DMS 273 (cell line): ENCODE measurements around the gene VSTM2L.
A peak's percentile ranks its signal among the peaks of the same experiment; 100 is the strongest.

Experiments
- DNase-seq: peaks from one replicate; lab custom pipeline; 2025; ENCODE audit not compliant: unreplicated experiment; lab: John Stamatoyannopoulos, UW

VSTM2L gene

DNA sequence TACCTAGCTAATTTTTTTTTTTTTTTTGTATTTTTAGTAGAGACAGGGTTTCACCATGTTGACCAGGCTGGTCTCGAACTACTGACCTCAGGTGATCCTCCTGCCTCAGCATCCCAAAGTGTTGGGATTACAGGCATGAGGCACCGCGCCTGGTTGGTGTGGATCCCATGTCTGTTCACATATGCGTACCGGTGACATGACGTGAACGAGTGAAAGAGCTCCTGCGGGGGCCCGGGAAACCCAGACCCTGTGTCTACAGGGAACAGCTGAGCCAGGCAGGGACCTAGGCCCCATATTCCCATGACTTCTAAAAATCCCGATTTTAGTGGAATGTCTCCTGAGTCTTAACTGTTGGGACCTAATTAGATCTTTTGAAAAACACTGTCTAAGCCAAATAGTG lies 33.1 kb downstream of the VSTM2L start:
- no peak for DNase-seq

GRCh38 chr20:37936451-37936850 lies 33.5 kb downstream of the VSTM2L start:
- DNase-seq, result no peak

GRCh38 chr20:37937686-37938085 lies 34.8 kb downstream of the VSTM2L start:
- DNase-seq, result no peak

GRCh38 chr20:37938181-37938750 lies 35.3 kb downstream of the VSTM2L start:
- DNase-seq, result no peak

- no peak for DNase-seq
Observed at GRCh38 chr20:37938954-37939353, 36.0 kb downstream of the VSTM2L start.

- no peak for DNase-seq
Observed at GRCh38 chr20:37939701-37940560, 37.0 kb downstream of the VSTM2L start.

GRCh38 chr20:37940858-37941257 lies 37.9 kb downstream of the VSTM2L start:
- no peak for DNase-seq

DNA sequence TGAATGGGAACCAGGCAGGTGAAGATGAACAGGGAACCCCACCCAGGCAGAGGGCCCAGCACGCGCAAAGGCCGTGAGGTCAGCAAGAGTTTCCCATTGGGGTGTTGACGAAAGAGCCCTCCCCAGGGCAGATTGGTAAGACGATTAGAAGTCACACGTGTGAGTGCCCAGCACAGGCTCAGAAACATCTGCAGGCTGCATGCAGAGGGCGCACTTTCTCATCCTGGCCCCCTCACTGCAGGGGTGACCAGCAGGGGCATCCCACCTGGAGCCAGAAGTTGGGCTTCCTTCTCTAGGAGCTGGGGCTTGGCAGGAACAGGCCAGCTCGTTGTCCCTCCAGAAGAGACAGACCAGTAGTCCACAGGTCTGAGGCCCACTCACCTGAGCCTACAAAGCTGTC lies 38.4 kb downstream of the VSTM2L start:
- DNase-seq, result peak; percentile 38

GRCh38 chr20:37941992-37942391 lies 39.1 kb downstream of the VSTM2L start:
- DNase-seq, result no peak

DNA sequence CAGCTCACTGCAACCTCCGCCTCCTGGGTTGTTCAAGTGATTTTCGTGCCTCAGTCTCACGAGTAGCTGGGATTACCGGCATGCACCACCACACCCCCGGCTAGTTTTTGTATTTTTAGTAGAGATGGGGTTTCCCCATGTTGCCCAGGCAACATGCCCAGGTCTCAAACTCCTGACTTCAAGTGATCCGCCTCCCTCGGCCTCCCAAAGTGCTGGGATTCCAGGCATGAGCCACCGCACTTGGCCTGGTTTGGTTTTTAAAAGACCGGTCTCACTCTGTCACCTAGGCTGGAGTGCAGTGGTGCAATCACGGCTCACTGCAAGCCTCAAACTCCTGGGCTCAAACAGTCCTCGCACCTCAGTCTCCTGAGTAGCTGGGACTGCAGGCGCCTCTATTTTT lies 40.1 kb downstream of the VSTM2L start:
- DNase-seq, result peak; percentile 25

DNA sequence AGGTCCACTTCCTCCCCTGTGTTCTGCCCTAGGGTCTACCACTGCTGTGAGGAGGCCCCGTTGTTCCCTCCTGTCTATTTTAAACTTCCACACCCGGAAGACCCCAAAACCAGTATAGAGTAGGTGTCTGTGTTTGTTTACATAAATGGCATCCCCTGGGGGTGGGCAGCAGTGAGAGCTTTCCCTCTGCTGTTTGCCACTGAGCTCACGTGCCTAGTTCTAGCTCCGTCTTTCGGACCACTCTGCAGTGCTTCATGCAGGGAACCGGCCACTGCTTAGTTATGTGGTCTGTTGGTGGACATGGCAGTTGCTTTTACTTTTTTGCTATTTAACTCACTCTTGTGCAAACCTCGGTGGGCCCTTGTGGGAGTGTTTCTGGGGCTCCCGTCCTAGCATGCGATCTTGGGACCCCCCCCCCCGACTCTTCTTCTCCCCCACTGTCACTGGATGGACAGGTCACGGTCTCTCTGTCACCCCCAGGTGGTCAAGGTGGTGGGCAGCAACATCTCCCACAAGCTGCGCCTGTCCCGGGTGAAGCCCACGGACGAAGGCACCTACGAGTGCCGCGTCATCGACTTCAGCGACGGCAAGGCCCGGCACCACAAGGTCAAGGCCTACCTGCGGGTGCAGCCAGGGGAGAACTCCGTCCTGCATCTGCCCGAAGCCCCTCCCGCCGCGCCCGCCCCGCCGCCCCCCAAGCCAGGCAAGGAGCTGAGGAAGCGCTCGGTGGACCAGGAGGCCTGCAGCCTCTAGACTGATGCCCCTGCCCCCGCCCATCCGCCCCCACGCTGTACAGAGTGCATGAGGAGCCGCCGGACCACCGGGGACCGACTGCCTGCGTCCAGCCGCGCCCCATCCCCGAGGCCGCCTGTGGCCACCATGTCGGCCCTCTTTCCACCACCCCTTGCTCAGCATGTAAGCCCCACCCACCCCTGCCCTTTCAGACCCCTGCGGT lies 40.9 kb downstream of the VSTM2L start:
- DNase-seq, result no peak

GRCh38 chr20:37944456-37944981 lies 41.6 kb downstream of the VSTM2L start:
- DNase-seq, result no peak

- no peak for DNase-seq
Observed at GRCh38 chr20:37945091-37945547, 42.2 kb downstream of the VSTM2L start.

GRCh38 chr20:37946946-37947345 lies 44.0 kb downstream of the VSTM2L start:
- DNase-seq, result no peak

DNA sequence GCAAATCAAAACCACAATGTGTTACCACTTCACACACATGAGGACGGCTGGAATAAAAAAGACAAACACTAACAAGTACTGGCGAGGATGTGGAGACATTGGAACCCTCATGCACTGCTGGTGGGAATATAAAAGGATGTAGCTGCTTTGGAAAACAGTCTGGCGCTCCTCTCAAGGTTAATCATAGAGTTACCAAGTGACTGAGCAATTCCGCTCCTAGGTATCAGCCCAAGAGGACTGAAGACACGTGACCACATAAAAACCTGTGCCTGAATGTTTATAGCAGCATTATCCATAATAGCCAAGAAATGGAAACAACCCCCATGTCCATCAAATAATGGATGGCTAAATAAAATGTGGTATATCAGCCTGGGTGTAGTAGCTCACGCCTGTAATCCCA lies 45.0 kb downstream of the VSTM2L start:
- no peak for DNase-seq

DNA sequence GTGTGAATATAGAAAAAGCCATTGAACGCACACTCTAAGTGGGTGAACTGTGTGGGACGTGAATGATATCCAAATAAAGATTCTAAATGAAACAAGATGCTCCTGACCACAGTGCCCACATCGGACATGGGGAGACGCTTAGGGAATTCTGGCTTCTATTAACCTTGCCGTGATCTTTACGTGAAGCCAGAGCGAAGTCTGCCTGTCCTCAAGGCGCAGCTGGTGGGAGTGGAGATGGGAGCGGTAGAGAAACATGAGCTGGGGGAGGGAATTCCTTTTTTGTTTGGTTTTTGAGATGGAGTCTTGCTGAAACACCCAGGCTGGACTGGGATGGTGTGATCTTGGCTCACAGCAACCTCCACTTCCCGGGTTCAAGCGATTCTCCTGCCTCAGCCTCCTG lies 46.0 kb downstream of the VSTM2L start:
- no peak for DNase-seq

DNA sequence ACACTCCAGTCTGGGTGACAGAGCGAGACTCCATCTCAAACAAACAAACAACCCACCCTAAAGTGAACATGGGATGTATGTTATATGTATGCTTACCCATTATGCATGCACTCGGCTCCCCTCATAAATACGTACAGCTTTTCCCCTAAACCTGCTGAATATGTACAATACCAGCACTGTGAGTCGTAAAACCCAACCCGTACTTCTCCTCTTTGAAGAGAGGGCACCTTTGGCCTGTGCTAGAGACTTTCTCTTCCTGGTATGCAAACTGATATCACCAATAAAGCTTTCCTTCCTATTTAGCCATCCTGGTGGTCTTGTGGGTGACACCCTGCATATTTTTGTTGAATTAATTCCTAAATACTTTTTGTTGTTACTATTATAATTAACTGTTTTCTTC lies 51.3 kb downstream of the VSTM2L start:
- no peak for DNase-seq

GRCh38 chr20:37954626-37955025 lies 51.7 kb downstream of the VSTM2L start:
- no peak for DNase-seq

DNA sequence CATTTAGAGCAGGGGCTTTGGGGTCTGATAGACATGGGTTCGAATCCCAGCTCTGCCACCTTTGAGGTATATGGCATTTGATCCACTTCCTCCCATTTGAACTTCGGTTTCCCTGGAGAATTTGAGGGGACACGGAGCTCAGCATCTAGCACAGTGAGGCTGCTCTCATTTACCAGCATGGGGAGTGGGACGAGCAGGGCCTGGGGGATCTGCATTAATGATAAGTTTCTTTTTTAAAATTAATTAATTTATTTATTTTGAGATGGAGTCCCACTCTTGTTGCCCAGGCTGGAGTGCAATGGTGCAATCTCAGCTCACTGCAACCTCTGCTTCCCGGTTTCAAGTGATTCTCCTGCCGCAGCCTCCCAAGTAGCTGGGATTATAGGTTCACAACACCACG lies 52.6 kb downstream of the VSTM2L start:
- no peak for DNase-seq

GRCh38 chr20:37956107-37956585 lies 53.2 kb downstream of the VSTM2L start:
- DNase-seq, result peak; percentile 79
